Anterior cingulate cortex (tissue), 58 donors: ENCODE data around the gene KRTAP12-2.
"Not testable (repeated sequence)": the region's sequence is repeated elsewhere in the genome, so short reads cannot be mapped to it uniquely, and the experiment has no call there.

Source experiments
- DNase-seq, 58 donors: peaks; one replicate each; lab custom pipeline; 2025; lab: John Stamatoyannopoulos, UW

The KRTAP12-2 gene

GRCh38 chr21:44702973-44703730, 36.4 kb upstream of the KRTAP12-2 start:
- DNase-seq: no peak

DNA sequence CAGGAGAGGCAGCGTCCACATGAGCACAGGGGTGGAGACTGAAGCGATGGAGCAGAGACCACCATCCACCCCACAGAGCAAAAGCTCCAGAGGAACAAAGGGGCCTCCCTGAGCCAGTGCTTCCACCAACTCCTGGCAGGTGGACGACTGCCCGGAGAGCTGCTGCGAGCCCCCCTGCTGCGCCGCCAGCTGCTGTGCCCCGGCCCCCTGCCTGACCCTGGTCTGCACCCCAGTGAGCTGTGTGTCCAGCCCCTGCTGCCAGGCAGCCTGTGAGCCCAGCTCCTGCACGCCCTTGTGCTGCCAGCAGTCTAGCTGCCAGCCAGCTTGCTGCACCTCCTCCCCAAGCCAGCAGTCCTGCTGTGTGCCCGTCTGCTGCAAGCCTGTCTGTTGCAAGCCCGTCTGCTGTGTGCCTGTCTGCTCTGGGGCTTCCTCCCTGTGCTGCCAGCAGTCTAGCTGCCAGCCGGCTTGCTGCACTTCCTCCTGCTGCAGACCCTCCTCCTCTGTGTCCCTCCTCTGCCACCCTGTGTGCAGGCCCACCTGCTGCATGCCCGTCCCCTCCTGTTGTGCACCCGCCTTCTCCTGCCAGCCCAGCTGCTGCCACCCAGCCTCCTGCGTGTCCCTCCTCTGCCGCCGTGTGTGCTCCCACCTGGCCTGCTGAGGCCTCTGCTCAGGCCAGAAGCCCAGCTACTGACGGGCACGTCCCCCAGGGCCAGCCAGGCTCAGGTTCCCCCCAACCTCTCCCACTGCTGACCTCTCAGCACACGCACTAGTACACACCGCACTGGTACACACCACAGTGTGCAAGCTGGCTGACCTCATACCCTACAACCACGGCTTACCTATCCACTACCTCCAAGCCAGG, 35.6 kb upstream of the KRTAP12-2 start:
- DNase-seq: no peak

DNA sequence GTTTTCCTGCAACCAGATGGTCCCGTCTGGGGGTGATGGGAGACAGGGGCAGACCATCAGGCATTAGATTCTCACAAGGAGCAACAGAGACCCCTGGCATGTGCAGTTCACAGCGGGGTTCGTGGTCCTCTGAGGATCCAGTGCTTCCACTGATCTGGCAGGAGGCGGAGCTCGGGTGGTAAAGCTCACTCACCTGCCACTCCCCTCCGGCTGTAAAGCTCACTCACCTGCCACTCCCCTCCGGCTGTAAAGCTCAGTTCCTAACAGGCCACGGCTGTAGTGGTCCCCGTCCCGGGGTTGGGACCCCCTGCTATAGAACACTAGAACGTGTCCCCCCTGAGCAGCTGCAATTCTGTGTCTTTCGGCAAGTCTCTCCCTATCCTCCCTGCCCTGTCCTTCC, 34.8 kb upstream of the KRTAP12-2 start:
- DNase-seq: no peak

DNA sequence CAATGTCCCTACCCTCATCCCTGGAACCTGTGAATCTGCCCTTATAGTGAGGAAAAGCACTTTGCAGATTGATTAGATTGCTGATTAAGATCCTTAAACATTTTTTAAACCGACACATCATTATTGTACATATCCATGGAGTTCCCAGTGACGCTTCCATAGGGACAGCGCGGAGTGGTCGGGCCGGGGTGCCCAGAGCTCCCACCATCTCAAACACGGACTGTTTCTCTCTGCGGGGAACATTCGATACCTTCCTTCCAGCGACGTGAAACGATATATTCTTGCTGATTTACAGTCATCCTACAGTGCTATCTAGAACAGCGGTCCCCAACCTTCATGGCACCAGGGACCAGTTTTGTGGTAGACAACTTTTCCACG, 34.3 kb upstream of the KRTAP12-2 start:
- no peak for DNase-seq

DNA sequence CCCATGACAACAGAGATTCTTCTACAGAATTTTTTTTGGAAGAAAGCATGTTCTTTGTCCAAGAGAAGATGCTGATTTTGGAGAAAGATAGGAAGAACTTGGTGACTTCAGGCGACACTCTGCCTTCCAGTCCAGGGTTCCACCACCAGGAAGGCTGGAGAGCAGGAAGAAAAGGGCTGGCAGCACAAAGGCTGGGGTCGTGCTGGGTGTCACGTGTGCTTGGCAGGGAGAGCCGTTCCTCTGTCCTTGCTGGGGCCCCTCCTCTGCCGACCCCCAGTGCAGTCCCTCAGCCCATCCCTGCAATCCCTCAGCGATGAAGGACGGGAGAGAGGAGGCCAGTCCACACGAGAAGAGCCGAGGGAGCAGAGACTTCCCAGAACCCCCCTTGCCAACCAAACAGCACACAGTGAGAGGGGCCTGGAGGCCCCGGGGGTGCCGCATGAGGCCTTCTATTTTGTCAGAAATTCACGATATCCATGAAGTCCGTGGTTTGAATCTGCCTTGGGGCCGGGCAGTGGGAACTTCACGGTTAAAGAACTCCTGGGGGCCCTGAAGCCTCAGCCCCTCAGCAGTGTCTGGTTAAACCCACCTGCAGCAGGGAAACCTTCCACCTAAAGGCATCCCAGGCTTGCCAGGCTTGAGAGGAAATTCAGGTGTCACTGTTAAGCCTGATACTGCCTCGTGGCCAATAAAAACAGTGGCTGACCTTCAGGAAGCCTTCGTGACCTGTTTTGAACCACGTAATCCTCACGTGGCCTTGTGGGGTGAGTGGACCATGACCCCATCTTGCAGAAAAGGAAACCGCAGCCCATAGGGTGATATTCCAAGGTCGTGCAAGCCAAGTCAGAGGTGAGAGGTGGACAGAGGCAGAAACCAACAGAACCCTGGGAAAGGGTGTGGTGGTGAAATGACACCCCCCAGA, 33.6 kb upstream of the KRTAP12-2 start:
- no peak for DNase-seq

- no peak for DNase-seq
Observed at GRCh38 chr21:44699502-44700001, 32.8 kb upstream of the KRTAP12-2 start.

DNA sequence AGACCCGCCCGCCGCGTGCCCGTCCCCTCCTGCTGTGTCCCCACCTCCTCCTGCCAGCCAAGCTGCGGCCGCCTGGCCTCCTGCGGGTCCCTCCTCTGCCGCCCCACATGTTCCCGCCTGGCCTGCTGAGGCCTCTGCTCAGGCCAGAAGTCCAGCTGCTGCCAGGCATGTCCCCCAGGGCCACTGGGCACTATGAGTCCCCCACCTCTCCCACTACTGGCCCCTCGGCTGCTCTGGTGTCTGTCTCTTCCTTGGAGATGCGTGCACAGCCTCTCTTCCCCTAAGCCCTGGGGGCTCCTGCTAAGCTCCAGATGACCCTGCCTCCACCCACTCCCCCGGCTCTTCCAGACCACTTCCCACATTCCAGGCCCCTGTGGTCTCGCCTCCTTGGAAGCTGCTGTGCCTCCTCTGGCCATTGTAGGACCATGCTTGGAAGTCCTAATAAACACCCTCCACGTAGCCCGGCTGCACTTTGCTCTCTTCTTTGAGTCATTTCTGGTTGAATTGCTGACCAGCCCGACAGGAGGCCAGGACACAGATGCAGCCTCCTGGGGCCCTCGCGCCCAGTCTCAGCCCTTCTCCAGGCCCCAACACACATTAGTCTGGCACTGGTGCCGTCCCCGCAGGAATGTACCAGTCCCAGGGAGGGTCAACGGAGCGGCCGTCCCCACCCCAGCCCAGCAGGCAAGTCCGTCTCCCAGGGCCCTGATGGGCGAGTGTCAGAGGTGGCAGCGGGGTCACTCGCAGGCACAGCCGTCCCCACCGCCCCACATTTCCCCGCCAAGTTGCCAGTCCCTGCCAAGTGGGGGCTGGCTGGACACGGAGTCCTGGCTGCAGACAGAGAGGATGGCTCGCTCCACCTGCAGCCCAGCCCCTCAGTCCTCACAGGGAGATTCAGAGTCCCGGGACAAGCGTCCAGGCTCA, 31.3 kb upstream of the KRTAP12-2 start:
- DNase-seq: no peak

DNA sequence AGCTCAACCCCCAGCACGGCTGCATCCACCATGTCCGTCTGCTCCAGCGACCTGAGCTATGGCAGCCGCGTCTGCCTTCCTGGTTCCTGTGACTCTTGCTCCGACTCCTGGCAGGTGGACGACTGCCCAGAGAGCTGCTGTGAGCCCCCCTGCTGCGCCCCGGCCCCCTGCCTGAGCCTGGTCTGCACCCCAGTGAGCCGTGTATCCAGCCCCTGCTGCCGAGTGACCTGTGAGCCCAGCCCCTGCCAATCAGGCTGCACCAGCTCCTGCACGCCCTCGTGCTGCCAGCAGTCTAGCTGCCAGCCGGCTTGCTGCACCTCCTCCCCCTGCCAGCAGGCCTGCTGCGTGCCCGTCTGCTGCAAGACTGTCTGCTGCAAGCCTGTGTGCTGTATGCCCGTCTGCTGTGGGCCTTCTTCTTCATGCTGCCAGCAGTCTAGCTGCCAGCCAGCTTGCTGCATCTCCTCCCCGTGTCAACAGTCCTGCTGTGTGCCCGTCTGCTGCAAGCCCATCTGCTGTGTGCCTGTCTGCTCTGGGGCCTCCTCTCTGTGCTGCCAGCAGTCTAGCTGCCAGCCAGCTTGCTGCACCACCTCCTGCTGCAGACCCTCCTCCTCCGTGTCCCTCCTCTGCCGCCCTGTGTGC, 30.6 kb upstream of the KRTAP12-2 start, which contains the start of gene KRTAP10-12:
KRTAP10-12 (plus strand) TSS at position 1 of the 639 bp plus-strand sequence; CDS start at position 31, 30 bp downstream.
- DNase-seq: not testable (repeated sequence)

DNA sequence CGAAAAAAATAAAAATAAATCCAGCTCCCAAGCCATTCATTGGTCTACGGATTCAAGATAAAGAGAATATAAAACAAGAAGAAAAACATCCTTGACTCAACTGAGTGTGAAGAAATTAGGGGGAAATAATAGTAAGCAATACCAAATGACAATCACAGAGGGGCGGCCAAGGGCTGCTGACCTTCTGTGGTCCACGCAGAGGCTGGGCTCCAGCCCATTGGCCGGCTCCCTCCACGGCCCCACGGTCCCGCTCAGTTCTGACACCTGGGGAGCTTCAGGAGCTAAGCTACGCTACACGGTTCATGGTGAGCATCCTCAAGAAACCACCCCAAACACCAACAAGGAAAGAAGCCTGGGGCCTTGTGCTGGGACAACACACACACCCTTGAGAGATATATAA, 29.8 kb upstream of the KRTAP12-2 start:
- no peak for DNase-seq

GRCh38 chr21:44695641-44696040, 28.9 kb upstream of the KRTAP12-2 start:
- no peak for DNase-seq

GRCh38 chr21:44695184-44695583, 28.5 kb upstream of the KRTAP12-2 start:
- DNase-seq: no peak

- no peak for DNase-seq
Observed at GRCh38 chr21:44694776-44695175, 28.0 kb upstream of the KRTAP12-2 start.

DNA sequence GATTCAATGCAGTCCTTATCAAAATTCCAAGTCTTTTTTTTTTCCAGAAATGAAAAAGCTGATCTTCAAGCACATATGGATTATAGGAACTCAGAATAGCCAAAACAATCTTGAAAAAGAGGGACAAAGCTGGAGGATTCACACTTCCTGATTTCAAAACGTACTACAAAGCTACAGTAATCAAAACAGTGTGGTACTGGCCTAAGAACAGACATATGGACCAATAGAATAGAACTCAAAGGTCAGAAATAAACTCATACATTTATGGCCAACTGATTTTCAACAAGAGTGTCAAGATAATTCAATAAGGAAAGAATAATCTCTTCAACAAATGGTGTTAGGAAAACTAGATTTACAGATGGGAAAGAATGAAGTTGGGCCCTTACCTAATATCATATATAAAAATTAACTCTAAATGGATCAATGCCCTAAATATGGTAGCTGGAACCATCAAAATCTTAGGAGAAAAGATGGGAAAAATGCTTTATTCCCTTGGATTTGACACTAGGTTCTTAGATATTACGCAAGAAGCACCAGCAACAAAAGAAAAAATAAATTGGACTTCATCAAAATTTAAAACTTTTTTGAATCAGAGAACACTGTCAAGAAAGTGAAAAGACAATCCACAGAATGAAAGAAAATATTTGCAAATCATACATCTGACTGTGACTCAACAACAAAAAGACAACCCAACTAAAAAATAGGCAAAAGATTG, 26.2 kb upstream of the KRTAP12-2 start:
- DNase-seq: no peak

GRCh38 chr21:44691686-44692085, 25.0 kb upstream of the KRTAP12-2 start:
- no peak for DNase-seq

- DNase-seq: not testable (repeated sequence)
Observed at GRCh38 chr21:44689740-44690139, 23.0 kb upstream of the KRTAP12-2 start.

- no peak for DNase-seq
Observed at GRCh38 chr21:44687671-44688070, 20.9 kb upstream of the KRTAP12-2 start.

- no peak for DNase-seq
Observed at GRCh38 chr21:44686843-44687561, 20.3 kb upstream of the KRTAP12-2 start.
